ENCODE measurements around the gene KRT17. TPM values are rescaled to one million over a fixed set of nuclear protein-coding genes. Genes with fewer than 3 reads are reported as not detected.
"Not testable (repeated sequence)": the region's sequence is repeated elsewhere in the genome, so short reads cannot be mapped to it uniquely, and the experiment has no call there.

Gene KRT17
- total and polyA plus RNA-seq, 5 donors from 2014 or later, result not detected

DNA sequence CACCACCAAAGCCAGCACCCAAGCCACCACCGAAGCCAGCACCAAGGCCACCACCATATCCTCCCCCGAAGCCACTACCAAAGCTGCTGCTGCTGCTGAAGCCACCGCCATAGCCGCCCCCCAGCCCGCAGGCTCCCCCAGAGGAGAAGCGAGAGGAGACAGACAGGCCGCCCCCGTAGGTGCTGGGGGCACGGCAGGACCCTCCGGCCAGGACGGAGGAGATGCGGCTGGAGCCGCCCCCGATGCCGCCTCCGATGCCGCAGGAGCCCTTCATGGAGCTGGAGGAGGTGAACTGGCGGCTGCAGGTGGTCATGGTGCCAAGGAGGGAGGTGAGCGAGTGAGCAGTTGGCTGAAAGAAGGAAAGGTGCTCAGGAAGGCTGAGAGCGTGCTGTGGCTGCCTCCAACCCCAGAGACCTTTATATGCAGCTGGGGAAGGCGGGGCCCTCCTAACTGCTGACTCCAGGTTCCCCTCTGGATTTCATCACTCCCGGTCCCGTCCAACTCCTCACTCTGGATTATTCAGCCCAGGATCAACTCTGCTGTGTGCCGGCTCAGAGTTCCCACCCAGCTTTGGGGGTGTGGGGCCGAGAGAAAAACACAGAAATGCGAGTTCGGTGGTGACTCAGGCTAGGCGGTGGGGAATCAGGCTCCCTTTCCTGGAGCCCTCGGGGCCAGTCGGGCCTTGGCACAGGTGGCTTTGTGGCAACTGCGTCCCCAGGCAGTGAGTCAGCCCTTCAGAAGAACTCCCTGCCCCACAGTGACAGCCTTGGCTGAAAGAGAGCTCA lies 11.8 kb downstream of the KRT17 start, which contains the start of gene KRT16:
TSS of gene KRT16 (minus strand) at position 392 of the 785 bp plus-strand sequence. CDS start at position 313, 79 bp downstream.
- H3K36me3 ChIP-seq (ENCODE audit: control insufficient read depth, insufficient read depth, low read length); H3K27ac ChIP-seq (ENCODE audit: insufficient read depth, low read length, poor library complexity, severe bottlenecking); H3K27me3 ChIP-seq (ENCODE audit: control insufficient read depth, insufficient read depth, low read length); H3K9me3 ChIP-seq (ENCODE audit: control insufficient read depth in 2 of 2, low read length in 2 of 2); H3K4me3 ChIP-seq (ENCODE audit: low read depth, low read length); H3K4me1 Mint-ChIP-seq; H3K9me3 Mint-ChIP-seq; H3K27ac Mint-ChIP-seq; ATAC-seq (ENCODE audit: low read depth in 2 of 2); DNase-seq; H3K4me1 ChIP-seq (ENCODE audit: control insufficient read depth, insufficient read depth, low read length, poor library complexity, severe bottlenecking); H3K4me3 Mint-ChIP-seq; H3K36me3 Mint-ChIP-seq; H3K27me3 Mint-ChIP-seq: not testable (repeated sequence)

DNA sequence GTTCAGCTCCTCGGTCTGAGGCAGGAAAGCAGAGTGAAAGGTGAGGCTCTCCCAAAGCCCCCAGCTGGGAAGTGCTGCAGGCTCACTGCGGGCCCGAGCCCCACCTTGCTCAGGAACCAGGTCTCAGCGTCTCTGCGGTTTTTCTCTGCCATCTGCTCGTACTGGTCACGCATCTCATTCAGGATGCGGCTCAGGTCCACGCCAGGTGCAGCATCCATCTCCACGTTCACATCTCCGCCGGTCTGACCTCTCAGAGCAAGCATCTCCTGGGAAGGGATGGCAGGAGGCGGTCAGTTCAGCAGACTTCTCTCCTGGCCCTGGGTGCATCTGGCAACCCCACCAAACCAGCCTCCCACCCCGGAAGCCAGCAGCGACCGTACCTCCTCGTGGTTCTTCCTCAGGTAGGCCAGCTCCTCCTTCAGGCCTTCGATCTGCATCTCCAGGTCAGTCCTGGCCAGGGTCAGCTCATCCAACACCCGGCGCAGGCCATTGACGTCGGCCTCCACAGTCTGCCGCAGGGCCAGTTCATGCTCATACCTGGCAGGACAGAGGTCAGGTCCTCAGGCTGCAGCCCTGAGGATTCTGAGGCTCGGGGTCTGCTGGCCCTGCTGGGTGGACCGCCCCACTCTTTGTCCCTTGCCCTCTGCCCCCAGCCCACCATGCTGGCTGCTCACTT lies 13.3 kb downstream of the KRT17 start:
- peaks cover 4% of the 10 kb centered on the region for H3K36me3 Mint-ChIP-seq
- ATAC-seq (ENCODE audit: low read depth in 2 of 2) (no peak), DNase-seq (no peak)
- Histone ChIP-seq H3K9me3 (ENCODE audit: control insufficient read depth in 2 of 2, low read length in 2 of 2) (peaks cover 6% of the 10 kb centered on the region in 2 experiments), H3K36me3 (ENCODE audit: control insufficient read depth, insufficient read depth, low read length) (no peaks in the 10 kb centered on the region), H3K4me3 (ENCODE audit: low read depth, low read length) (no peak overlapping the region), H3K27ac (ENCODE audit: insufficient read depth, low read length, poor library complexity, severe bottlenecking) (no peak overlapping the region), H3K4me1 (ENCODE audit: control insufficient read depth, insufficient read depth, low read length, poor library complexity, severe bottlenecking) (no peaks in the 10 kb centered on the region), H3K27me3 (ENCODE audit: control insufficient read depth, insufficient read depth, low read length) (no peaks in the 10 kb centered on the region)
- H3K9me3 Mint-ChIP-seq, result peaks cover 0 to 14% (median 5%) of the 10 kb centered on the region in 7 donors
- peaks cover 9% of the 10 kb centered on the region for H3K27me3 Mint-ChIP-seq
- no peaks in the 10 kb centered on the region for H3K4me1 Mint-ChIP-seq
- no peak overlapping the region for H3K27ac Mint-ChIP-seq
- no peak overlapping the region for H3K4me3 Mint-ChIP-seq

GRCh38 chr17:41610061-41610517 lies 14.3 kb downstream of the KRT17 start:
- H3K9me3 Mint-ChIP-seq, result peaks cover 0 to 20% (median 7%) of the 10 kb centered on the region in 7 donors
- not testable (repeated sequence) for H3K9me3 ChIP-seq (ENCODE audit: control insufficient read depth in 2 of 2, low read length in 2 of 2); H3K27me3 Mint-ChIP-seq; ATAC-seq (ENCODE audit: low read depth in 2 of 2); DNase-seq; H3K4me1 ChIP-seq (ENCODE audit: control insufficient read depth, insufficient read depth, low read length, poor library complexity, severe bottlenecking); H3K4me1 Mint-ChIP-seq; H3K27me3 ChIP-seq (ENCODE audit: control insufficient read depth, insufficient read depth, low read length); H3K27ac ChIP-seq (ENCODE audit: insufficient read depth, low read length, poor library complexity, severe bottlenecking); H3K36me3 ChIP-seq (ENCODE audit: control insufficient read depth, insufficient read depth, low read length); H3K36me3 Mint-ChIP-seq; H3K4me3 Mint-ChIP-seq; H3K27ac Mint-ChIP-seq; H3K4me3 ChIP-seq (ENCODE audit: low read depth, low read length)

GRCh38 chr17:41606930-41607329 lies 17.4 kb downstream of the KRT17 start:
- H3K4me1 ChIP-seq (ENCODE audit: control insufficient read depth, insufficient read depth, low read length, poor library complexity, severe bottlenecking); H3K36me3 ChIP-seq (ENCODE audit: control insufficient read depth, insufficient read depth, low read length); H3K27ac ChIP-seq (ENCODE audit: insufficient read depth, low read length, poor library complexity, severe bottlenecking); H3K9me3 ChIP-seq (ENCODE audit: control insufficient read depth in 2 of 2, low read length in 2 of 2); H3K4me3 Mint-ChIP-seq; H3K4me1 Mint-ChIP-seq; DNase-seq; H3K36me3 Mint-ChIP-seq; ATAC-seq (ENCODE audit: low read depth in 2 of 2); H3K4me3 ChIP-seq (ENCODE audit: low read depth, low read length); H3K27ac Mint-ChIP-seq; H3K27me3 ChIP-seq (ENCODE audit: control insufficient read depth, insufficient read depth, low read length): not testable (repeated sequence)
- Mint-ChIP-seq H3K27me3 (peaks cover 11% of the 10 kb centered on the region), H3K9me3 (peaks cover 2 to 20% (median 7%) of the 10 kb centered on the region in 7 donors)

- H3K36me3 Mint-ChIP-seq, result peaks cover 7% of the 10 kb centered on the region
Observed at GRCh38 chr17:41602524-41602923, 21.9 kb downstream of the KRT17 start.

DNA sequence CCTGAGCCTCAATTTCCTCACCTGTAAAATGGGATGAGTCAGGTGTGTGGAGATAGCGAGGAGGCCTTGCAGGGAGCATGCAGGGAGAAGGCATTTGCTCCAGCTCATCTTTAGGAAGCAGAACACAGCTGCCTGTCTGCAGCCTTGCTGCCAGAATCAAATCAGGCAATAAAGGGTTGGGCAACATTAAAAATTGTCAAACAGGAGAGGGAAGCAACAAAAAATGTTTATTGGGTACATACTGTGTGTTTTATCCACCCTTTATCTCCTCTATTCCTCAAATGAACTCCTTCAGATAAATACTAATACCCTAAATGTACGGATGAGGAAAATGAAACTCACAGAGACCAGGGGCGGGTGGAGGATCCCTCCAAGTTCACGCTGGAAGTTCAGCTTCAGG lies 24.1 kb downstream of the KRT17 start:
- no peak for ATAC-seq (ENCODE audit: low read depth in 2 of 2)
- peaks cover 0 to 3% (median 0%) of the 10 kb centered on the region in 7 donors for H3K9me3 Mint-ChIP-seq
- DNase-seq, result no peak

More at GRCh38 chr17:41602524-41602923, 21.9 kb downstream of the KRT17 start:
- Mint-ChIP-seq H3K27me3 (peaks cover 11% of the 10 kb centered on the region), H3K9me3 (peaks cover 2 to 17% (median 6%) of the 10 kb centered on the region in 7 donors), H3K27ac (no peak overlapping the region), H3K4me1 (no peaks in the 10 kb centered on the region), H3K4me3 (no peak overlapping the region)
- Histone ChIP-seq H3K4me1 (ENCODE audit: control insufficient read depth, insufficient read depth, low read length, poor library complexity, severe bottlenecking) (no peaks in the 10 kb centered on the region), H3K4me3 (ENCODE audit: low read depth, low read length) (no peak overlapping the region), H3K27me3 (ENCODE audit: control insufficient read depth, insufficient read depth, low read length) (peaks cover 7% of the 10 kb centered on the region), H3K27ac (ENCODE audit: insufficient read depth, low read length, poor library complexity, severe bottlenecking) (no peak overlapping the region), H3K36me3 (ENCODE audit: control insufficient read depth, insufficient read depth, low read length) (no peaks in the 10 kb centered on the region), H3K9me3 (ENCODE audit: control insufficient read depth in 2 of 2, low read length in 2 of 2) (peaks cover 6% of the 10 kb centered on the region in 2 experiments)
- DNase-seq (no peak), ATAC-seq (ENCODE audit: low read depth in 2 of 2) (no peak)

GRCh38 chr17:41599680-41600079 lies 24.7 kb downstream of the KRT17 start:
- Mint-ChIP-seq H3K4me1 (no peaks in the 10 kb centered on the region), H3K27ac (no peak overlapping the region), H3K36me3 (no peaks in the 10 kb centered on the region), H3K27me3 (peaks cover 6% of the 10 kb centered on the region), H3K9me3 (peaks cover 0 to 2% (median 0%) of the 10 kb centered on the region in 7 donors), H3K4me3 (no peak overlapping the region)
- ATAC-seq (ENCODE audit: low read depth in 2 of 2) (no peak), DNase-seq (no peak)
- H3K4me3 ChIP-seq (ENCODE audit: low read depth, low read length), result no peak overlapping the region
- no peak overlapping the region for H3K27ac ChIP-seq (ENCODE audit: insufficient read depth, low read length, poor library complexity, severe bottlenecking)
- no peaks in the 10 kb centered on the region for H3K36me3 ChIP-seq (ENCODE audit: control insufficient read depth, insufficient read depth, low read length)
- H3K27me3 ChIP-seq (ENCODE audit: control insufficient read depth, insufficient read depth, low read length), result peaks cover 7% of the 10 kb centered on the region
- H3K9me3 ChIP-seq (ENCODE audit: control insufficient read depth in 2 of 2, low read length in 2 of 2), result no peaks in the 10 kb centered on the region
- no peaks in the 10 kb centered on the region for H3K4me1 ChIP-seq (ENCODE audit: control insufficient read depth, insufficient read depth, low read length, poor library complexity, severe bottlenecking)

More for the DNA sequence above, 24.1 kb downstream of the KRT17 start:
- no peak overlapping the region for H3K4me3 Mint-ChIP-seq
- H3K4me1 Mint-ChIP-seq, result no peaks in the 10 kb centered on the region
- Histone ChIP-seq H3K36me3 (ENCODE audit: control insufficient read depth, insufficient read depth, low read length) (no peaks in the 10 kb centered on the region), H3K27me3 (ENCODE audit: control insufficient read depth, insufficient read depth, low read length) (peaks cover 7% of the 10 kb centered on the region), H3K4me3 (ENCODE audit: low read depth, low read length) (no peak overlapping the region), H3K27ac (ENCODE audit: insufficient read depth, low read length, poor library complexity, severe bottlenecking) (no peak overlapping the region), H3K9me3 (ENCODE audit: control insufficient read depth in 2 of 2, low read length in 2 of 2) (no peaks in the 10 kb centered on the region), H3K4me1 (ENCODE audit: control insufficient read depth, insufficient read depth, low read length, poor library complexity, severe bottlenecking) (no peaks in the 10 kb centered on the region)
- H3K27ac Mint-ChIP-seq, result no peak overlapping the region
- no peaks in the 10 kb centered on the region for H3K36me3 Mint-ChIP-seq
- H3K27me3 Mint-ChIP-seq, result peaks cover 6% of the 10 kb centered on the region
